Measurements from ENCODE around the gene WDR86.

Gene WDR86

GRCh38 chr7:151439855-151440798 is 30.3 kb upstream of the WDR86 start, which contains the start of gene CRYGN:
CRYGN (minus strand) TSS chr7:151440141; CDS start chr7:151439917, 224 bp downstream.
- peak; percentile 29 for DNase-seq (ENCODE audit: low spot score)

GRCh38 chr7:151438864-151439601 is 29.2 kb upstream of the WDR86 start:
- no peak for DNase-seq (ENCODE audit: low spot score)

DNA sequence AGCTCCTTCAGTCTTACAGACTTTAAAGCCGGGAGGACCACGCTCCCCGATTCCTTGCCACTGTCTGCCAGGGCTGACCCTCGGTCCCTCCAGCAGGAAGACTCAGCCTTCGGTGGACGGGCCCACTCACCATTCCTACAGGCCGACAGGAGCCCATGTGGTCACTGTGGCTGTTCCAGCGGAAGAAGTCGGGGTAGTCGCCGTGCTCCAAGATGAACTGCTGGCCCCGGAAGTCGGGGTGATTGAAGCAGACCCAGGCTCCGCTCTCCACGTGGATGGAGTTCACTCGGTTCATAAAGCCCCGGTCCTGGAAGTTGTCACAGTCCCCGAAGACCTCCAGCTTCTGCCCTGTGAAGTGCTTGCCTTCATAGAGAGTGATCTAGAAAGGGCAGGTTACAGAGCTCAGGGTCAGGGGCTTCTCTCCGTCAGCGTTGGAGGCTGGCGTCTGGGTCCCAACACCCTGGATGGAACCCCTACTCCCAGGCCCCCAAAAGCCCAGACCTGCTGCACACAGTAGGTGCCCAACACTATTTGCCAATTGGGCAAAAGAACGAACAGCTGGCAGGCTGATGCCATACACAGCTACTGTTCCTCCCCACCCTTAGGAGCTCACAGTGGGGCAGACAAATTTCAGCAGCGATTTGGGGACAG is 28.2 kb upstream of the WDR86 start:
- no peak for DNase-seq (ENCODE audit: low spot score)

- no peak for DNase-seq (ENCODE audit: low spot score)
Measured at GRCh38 chr7:151437159-151437553, 27.3 kb upstream of the WDR86 start.

DNA sequence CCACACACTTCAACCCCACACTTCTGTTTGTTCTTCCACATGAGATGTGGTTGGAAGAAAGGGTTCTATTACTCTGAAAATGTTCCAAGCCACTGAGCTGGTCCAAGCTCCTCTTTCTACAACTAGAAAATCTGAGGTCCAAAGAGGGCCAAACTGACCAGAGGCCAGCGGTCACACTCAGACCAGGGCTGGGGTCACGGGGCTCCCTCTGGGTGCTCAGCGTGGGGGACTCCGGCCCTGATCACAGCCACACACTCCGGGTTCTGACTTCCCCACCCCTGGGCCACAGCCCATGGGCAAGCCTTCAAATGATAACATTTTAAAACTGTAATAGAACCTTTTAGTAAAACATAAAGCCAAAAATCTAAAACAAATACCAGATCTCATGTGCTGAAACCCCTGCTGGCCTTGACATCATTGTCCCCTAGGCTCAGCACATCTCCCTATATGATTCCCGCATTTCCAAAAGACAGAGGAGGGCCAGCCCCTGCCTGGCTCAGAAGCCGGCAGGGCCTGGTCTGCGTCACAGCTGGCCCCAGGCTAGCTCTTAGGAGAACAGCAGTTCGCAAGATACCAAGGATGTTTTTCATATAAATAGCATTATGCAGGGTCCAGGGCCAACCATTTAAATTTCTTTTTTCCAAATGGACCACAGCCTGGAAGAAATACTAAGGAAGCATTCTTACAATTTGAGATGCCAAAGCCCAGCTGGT is 26.8 kb upstream of the WDR86 start:
- no peak for DNase-seq (ENCODE audit: low spot score)

DNA sequence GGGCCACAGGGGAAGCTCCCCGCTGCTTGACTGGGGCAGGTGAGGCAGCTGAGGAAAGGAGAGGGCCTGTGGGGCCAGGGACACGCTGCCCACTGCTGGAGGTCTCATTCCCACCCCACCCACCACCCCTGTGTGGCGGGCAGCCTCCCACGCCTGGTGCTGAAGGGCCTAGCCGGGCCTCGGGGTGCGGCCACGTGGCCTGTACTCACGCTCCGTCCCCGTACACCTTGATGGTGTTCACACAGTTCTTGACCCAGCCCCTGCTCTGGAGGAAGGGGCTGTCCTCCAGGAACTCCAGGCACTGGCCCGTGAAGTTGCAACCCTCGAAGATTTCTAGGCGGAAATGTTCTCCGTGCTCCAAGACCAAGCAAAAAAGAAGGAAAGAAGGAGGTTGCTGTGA is 26.1 kb upstream of the WDR86 start:
- DNase-seq (ENCODE audit: low spot score), result no peak

GRCh38 chr7:151435103-151435916 is 25.5 kb upstream of the WDR86 start:
- no peak for DNase-seq (ENCODE audit: low spot score)

- no peak for DNase-seq (ENCODE audit: low spot score)
Measured at GRCh38 chr7:151434549-151434948, 24.7 kb upstream of the WDR86 start.

DNA sequence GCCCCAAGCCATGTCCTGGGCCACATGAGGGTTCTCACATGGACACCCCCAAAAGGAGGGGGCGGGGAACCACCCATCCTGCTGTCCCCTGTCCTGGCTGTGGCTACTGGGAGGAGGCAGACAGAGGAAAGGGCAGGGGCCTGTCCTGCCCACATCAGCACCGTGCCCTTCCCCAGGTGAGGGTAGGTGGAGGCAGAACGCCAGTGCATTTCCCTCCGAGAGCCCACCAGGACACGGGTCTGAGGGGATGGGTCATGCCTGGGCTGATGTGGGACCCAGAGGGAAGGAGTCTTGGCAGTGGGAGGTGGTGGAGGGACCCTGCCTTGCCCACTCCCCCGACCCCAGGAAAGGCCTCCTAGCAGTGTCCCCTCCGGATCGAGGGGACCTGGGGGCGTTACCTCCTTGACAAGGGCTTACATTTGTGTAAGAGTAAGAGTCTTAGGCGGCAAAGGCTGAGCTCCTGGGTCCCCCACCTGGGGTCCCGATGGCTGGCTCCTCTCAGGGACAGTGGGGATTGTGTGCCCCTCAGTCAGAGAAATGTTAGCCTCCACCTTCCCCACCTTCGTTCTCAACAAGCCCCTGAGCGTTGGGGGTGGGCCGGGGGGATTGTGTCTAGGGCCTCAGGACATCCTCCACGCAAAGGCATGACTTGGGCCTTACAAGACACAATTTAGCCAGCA is 24.0 kb upstream of the WDR86 start:
- DNase-seq (ENCODE audit: low spot score), result no peak

DNA sequence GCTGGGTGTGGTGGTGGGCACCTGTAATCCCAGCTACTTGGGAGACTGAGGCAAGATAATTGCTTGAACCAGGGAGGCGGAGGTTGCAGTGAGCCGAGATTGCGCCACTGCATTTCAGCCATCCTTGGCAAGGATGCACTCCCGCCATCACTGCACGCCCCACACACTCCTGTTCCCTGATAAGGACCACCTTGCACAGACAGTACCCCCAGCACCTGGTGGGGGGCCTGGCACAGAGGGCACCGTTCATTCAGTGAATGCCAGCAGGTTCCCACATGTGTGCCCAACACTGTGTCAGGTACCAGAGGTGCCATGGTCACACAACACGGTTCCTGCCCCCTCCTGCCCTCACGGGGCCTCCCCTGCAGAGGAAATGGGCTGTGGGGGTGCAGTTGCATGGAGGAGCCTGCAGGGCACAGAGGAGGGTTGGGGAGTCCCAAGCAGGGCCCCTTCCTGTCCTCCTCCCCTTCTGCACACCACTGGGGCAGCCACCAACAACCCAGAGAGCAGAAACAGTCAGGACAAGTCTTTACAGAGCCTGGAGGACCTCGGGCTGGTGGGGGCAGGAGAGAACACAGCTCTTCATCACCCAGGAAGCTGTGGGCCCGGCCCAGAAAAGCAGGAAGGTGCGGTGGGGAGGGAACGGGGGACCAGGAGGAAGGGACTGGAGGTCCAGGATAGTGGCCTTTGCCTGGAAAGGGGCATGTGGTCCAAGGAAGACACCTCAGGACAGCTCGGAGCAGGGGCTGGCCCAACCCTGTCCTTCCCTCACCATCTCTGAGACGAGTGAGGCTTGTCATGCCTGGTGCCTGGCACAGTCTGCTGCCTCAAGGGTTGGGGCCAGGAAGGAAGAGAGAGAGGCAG is 23.1 kb upstream of the WDR86 start:
- DNase-seq (ENCODE audit: low spot score), result no peak

DNA sequence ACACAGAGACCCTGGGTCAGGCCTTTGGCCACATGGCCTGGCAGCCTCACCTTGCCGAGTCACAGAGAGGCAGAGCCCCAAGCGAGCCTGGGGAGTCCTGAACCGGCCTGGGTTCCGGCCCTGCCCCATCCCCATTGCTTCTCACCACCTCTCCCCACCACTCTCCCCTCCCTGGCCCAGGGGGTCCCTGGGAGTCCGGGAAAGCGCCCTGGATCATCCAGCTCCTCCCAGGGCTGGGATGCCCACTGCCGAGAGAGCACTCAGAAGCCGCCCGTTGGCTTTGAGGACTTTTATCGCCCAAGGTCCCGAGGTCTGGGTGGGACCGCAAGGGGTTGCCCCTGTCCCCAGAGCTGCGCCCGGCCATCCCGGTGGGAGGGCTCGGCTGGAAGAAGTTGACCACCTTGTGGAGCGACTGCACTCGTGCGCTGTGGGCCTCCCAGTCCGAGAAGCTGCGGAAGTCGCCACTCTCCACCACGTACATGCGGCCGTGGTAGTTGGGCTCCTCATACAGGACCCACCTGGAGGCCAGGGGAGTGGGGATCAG is 22.0 kb upstream of the WDR86 start:
- no peak for DNase-seq (ENCODE audit: low spot score)

DNA sequence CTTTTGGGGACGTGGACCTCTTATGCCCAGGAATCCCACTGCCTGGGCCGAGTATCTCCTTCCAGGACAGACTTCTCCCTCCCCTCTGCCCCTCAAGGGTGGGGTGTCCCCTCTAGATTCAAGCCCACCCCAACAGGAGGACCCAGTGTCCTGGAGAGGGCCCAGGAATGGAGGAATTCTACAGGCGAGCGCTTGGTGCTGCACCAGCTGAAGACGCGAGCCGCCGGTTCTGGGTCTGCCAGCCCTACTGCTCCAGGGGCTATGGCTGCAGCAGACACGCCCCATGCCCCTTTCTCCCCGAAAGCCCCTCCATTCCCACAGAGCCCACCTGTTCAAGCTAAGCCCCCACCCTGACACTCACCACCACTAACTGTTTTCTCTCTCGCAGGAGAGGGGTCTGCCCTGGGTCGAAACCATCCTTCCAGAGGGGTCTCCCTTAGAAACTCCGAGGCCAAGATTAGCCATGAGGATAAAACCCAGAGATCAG is 21.5 kb upstream of the WDR86 start:
- DNase-seq (ENCODE audit: low spot score), result no peak

DNA sequence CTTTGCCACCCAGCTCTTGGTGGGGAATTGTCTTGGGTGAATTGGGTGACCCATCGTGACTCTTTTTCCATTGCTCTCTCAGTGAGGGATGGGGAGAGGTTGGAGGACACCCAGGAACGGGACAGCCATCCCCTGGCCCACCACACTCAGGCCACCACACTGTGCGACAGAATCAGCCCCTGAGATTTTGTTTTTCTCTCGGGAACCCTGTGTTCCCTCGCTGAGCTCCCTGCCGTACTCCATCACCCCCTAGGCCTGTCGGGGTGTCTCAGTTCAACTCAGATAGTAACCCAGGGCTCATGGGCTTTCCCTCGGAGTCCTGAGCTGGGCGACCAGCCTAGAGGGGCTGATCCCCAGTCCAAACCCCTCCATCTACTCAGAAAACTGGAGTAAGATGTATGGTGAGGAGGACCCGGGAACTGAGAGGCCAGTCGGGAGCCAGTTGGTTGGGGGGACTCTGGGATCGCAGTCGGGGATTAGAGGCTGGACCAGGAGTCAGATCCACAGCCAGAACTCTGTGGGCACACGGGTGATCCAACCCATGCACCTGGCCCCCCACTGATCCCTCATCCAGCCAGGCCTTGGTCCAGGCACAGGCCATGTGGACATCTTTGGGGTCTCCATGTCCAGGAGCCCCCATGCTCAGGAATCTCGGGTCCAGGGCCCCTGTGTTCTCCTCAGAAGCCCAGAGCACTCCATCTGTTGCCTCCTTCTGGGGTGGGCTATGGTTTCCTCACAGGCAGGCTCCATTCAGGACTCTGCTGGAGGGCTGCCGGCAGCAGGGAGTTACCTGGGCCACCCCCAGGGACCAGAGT is 20.8 kb upstream of the WDR86 start:
- DNase-seq (ENCODE audit: low spot score), result no peak

DNA sequence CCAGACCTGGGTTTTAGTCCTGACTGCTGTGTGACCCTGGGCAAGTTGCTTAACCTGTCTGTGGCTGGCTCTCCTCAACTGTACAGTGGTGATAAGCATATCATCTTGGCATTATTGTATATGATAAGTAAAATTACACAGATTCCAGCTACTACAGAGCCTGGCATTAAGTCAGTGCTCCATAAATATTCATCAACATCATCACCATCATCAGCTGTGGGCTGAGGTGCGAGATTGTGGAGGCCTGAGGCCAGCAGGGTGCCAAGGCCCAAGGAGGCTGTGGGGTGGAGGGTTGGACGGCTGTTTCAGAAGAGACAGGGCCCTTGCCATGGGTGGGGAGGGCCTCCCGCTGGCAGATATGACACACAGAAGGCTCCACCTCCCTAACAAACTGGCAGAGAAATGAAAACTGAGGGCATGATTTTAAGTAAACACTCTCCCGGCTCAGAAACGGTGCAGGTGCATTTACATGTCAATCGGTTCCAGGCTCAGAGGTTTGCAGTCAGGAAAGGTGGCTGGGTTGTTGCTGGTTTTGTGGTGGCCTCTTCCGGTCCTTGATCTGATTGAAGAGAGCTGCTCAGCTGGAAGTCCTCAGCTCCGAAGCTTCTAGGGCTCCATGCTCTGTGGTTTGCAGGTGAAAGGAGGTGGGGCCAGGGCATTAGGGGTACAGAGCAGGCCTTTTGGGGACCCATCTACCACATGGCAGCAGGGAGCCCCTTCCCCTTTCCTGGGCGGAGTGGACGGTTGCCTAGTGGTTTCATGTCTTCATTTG is 19.9 kb upstream of the WDR86 start:
- DNase-seq (ENCODE audit: low spot score), result peak; percentile 87

- no peak for DNase-seq (ENCODE audit: low spot score)
Measured at GRCh38 chr7:151429237-151429559, 19.4 kb upstream of the WDR86 start.

- peak; percentile 70 for DNase-seq (ENCODE audit: low spot score)
Measured at GRCh38 chr7:151428378-151429236, 18.8 kb upstream of the WDR86 start.

Measured in SW480 (cell line).